Upper lobe of right lung (tissue), 1 donor: Measurements from ENCODE around the gene GSPT1. TPM values are rescaled to one million over a fixed set of nuclear protein-coding genes. Genes with fewer than 3 reads are reported as not detected.

ENCODE experiments used
- ATAC-seq: fragments of 200-7000 bp; cut with Tn5 transposase; one replicate; pipeline ENCODE4 v1.9.1; 2020; ENCODE audit warnings: mild to moderate bottlenecking, moderate library complexity
- DNase-seq: peaks from one replicate; pipeline ENCODE4 v3.0.0-alpha.2; 2020
- H3K27ac ChIP-seq: fragments of 200-600 bp; one replicate; pipeline ENCODE4 v1.8.0; 2022
- H3K27me3 ChIP-seq: fragments of 200-600 bp; one replicate; pipeline ENCODE4 v1.8.0; 2022; ENCODE audit warnings: mild to moderate bottlenecking
- H3K36me3 ChIP-seq: fragments of 200-600 bp; one replicate; pipeline ENCODE4 v1.8.0; 2022
- H3K4me1 ChIP-seq: fragments of 200-600 bp; one replicate; pipeline ENCODE4 v1.8.0; 2022
- H3K4me3 ChIP-seq: fragments of 200-600 bp; one replicate; pipeline ENCODE4 v1.8.0; 2022; ENCODE audit warnings: mild to moderate bottlenecking
- H3K9me3 ChIP-seq: fragments of 200-600 bp; one replicate; pipeline ENCODE4 v1.8.0; 2022
- intact Hi-C: fragments of 100-400 bp; cut with DNase I; formaldehyde crosslinking; loops from one replicate; pipeline ENCODE4 v1.11.0; 2022
- total RNA-seq: library from RNA; stranded (reverse); fragmentation: NEBNext Ultra II Directional; extraction: Animal tissue kit (Norgen Biotek cat#: 25700); gene quantifications from one replicate; pipeline ENCODE4 v1.2.1, GENCODE V29; 2021
- TF ChIP-seq, protein P1 (sequence below): fragments of 200-600 bp; IDR thresholded peaks from one replicate; pipeline ENCODE4 v1.8.0; 2022; ENCODE audit warnings: antibody characterized with exemption
- donor health status: DM: no; HTN: yes; CAD: no; lungs with severe emphysema.

GSPT1 gene
- total RNA-seq, 1 donor from 2014 or later = 106 TPM

DNA sequence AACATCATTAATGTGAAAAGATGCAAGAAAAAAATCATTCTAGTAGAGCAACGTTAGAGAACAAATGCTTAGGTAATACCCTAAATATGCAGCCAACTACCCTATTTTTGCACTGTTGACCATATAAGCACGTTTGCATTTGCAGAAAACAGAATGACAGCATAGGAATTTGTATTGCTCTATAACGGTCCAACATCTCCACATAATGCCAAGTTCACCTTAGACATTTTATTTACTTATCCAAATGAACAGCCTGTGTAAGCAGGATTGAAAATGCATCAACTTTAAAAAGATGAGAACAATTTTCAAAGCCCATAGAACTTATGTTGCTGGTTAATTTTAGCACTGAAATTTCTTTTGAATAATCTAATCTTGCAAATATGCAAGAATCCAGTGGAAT is 45.4 kb downstream of the GSPT1 start:
- no peaks in the 10 kb centered on the region for H3K27me3 ChIP-seq
- TF ChIP-seq, protein P1, sequence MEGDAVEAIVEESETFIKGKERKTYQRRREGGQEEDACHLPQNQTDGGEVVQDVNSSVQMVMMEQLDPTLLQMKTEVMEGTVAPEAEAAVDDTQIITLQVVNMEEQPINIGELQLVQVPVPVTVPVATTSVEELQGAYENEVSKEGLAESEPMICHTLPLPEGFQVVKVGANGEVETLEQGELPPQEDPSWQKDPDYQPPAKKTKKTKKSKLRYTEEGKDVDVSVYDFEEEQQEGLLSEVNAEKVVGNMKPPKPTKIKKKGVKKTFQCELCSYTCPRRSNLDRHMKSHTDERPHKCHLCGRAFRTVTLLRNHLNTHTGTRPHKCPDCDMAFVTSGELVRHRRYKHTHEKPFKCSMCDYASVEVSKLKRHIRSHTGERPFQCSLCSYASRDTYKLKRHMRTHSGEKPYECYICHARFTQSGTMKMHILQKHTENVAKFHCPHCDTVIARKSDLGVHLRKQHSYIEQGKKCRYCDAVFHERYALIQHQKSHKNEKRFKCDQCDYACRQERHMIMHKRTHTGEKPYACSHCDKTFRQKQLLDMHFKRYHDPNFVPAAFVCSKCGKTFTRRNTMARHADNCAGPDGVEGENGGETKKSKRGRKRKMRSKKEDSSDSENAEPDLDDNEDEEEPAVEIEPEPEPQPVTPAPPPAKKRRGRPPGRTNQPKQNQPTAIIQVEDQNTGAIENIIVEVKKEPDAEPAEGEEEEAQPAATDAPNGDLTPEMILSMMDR = no peak
- intact Hi-C loops = no loop called here
- no peak overlapping the region for H3K27ac ChIP-seq
- DNase-seq (no peak), ATAC-seq (no peak)
- H3K4me1 ChIP-seq = no peaks in the 10 kb centered on the region
- H3K9me3 ChIP-seq = no peaks in the 10 kb centered on the region
- no peak overlapping the region for H3K4me3 ChIP-seq
- peaks cover 74% of the 10 kb centered on the region for H3K36me3 ChIP-seq

- DNase-seq (no peak), ATAC-seq (no peak)
- H3K4me3 ChIP-seq = no peak overlapping the region
- no peaks in the 10 kb centered on the region for H3K4me1 ChIP-seq
- intact Hi-C loops = no loop called here
- no peaks in the 10 kb centered on the region for H3K9me3 ChIP-seq
- no peak overlapping the region for H3K27ac ChIP-seq
- TF ChIP-seq, protein P1 = no peak
- H3K36me3 ChIP-seq = peaks cover 67% of the 10 kb centered on the region
- no peaks in the 10 kb centered on the region for H3K27me3 ChIP-seq
Observed at GRCh38 chr16:11869353-11870228, 46.2 kb downstream of the GSPT1 start.

- Histone ChIP-seq H3K9me3 (no peaks in the 10 kb centered on the region), H3K27ac (no peak overlapping the region), H3K4me3 (no peak overlapping the region), H3K36me3 (peaks cover 56% of the 10 kb centered on the region), H3K4me1 (no peaks in the 10 kb centered on the region), H3K27me3 (no peaks in the 10 kb centered on the region)
- intact Hi-C loops = no loop called here
- ATAC-seq (no peak), DNase-seq (no peak)
- TF ChIP-seq, protein P1 = no peak
Observed at GRCh38 chr16:11868412-11868980, 47.3 kb downstream of the GSPT1 start.

- TF ChIP-seq, protein P1 = no peak
- H3K9me3 ChIP-seq = no peaks in the 10 kb centered on the region
- no peak overlapping the region for H3K27ac ChIP-seq
- DNase-seq (no peak), ATAC-seq (no peak)
- intact Hi-C loops = no loop called here
- no peak overlapping the region for H3K4me3 ChIP-seq
- no peaks in the 10 kb centered on the region for H3K4me1 ChIP-seq
- H3K27me3 ChIP-seq = no peaks in the 10 kb centered on the region
- H3K36me3 ChIP-seq = no peaks in the 10 kb centered on the region
Observed at GRCh38 chr16:11862489-11862888, 53.3 kb downstream of the GSPT1 start.

GRCh38 chr16:11857161-11857560 is 58.6 kb downstream of the GSPT1 start:
- Histone ChIP-seq H3K4me1 (peaks cover 14% of the 10 kb centered on the region), H3K9me3 (no peaks in the 10 kb centered on the region), H3K27me3 (no peaks in the 10 kb centered on the region), H3K36me3 (no peaks in the 10 kb centered on the region), H3K27ac (no peak overlapping the region), H3K4me3 (no peak overlapping the region)
- no peak for DNase-seq
- intact Hi-C loops = no loop called here
- TF ChIP-seq, protein P1 = no peak
- ATAC-seq = no peak
